Fibroblast of mammary gland (primary cell): ENCODE measurements around the gene NFATC4.
A peak's percentile ranks its signal among the peaks of the same experiment; 100 is the strongest.

Source experiments
- DNase-seq: peaks from one replicate; pipeline ENCODE4 v3.0.0-alpha.2; 2010; ENCODE audit warnings: low read depth
- H3K4me3 ChIP-seq: 2 replicates; pipeline ENCODE4 v1.5.1; 2011; ENCODE audit warnings: low read depth, mild to moderate bottlenecking, low read length, moderate library complexity; ENCODE audit not compliant: control insufficient read depth
- TF ChIP-seq, protein P1 (sequence below): conservative IDR thresholded peaks from 2 replicates; pipeline ENCODE4 v1.5.1; 2011; ENCODE audit warnings: low read depth, low read length, inconsistent platforms; ENCODE audit not compliant: control insufficient read depth, insufficient read depth

The NFATC4 gene

DNA sequence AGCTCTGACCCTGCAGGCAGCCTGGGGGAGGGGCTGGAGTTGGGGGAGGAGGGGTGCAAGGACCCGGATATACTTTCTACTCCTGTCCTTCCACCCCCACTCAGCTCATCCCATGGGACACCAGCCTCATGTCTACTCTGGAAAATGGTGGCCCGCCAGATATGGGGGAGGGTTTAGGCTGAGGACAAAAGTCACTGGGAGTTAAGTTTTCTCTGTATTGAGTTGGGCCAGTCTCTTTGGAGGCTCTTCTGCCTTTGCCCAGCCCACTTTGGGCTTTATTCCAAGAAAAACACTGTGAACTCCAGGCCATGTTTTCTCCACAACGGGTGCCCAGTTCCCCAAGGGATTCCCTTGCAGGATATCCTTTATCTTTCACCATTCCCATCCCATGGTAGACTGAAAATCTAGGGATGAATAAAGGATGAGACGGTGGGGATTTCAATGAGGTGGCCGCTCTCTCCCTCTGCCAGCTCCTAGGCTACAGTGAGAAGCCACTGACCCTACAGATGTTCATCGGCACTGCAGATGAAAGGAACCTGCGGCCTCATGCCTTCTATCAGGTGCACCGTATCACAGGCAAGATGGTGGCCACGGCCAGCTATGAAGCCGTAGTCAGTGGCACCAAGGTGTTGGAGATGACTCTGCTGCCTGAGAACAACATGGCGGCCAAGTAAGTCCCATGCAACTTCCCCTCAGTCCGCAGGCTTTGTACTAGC is 4.9 kb downstream of the NFATC4 start:
- TF ChIP-seq, protein P1, sequence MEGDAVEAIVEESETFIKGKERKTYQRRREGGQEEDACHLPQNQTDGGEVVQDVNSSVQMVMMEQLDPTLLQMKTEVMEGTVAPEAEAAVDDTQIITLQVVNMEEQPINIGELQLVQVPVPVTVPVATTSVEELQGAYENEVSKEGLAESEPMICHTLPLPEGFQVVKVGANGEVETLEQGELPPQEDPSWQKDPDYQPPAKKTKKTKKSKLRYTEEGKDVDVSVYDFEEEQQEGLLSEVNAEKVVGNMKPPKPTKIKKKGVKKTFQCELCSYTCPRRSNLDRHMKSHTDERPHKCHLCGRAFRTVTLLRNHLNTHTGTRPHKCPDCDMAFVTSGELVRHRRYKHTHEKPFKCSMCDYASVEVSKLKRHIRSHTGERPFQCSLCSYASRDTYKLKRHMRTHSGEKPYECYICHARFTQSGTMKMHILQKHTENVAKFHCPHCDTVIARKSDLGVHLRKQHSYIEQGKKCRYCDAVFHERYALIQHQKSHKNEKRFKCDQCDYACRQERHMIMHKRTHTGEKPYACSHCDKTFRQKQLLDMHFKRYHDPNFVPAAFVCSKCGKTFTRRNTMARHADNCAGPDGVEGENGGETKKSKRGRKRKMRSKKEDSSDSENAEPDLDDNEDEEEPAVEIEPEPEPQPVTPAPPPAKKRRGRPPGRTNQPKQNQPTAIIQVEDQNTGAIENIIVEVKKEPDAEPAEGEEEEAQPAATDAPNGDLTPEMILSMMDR: no peak
- DNase-seq: peak; percentile 71
- H3K4me3 ChIP-seq: no peak overlapping the region

DNA sequence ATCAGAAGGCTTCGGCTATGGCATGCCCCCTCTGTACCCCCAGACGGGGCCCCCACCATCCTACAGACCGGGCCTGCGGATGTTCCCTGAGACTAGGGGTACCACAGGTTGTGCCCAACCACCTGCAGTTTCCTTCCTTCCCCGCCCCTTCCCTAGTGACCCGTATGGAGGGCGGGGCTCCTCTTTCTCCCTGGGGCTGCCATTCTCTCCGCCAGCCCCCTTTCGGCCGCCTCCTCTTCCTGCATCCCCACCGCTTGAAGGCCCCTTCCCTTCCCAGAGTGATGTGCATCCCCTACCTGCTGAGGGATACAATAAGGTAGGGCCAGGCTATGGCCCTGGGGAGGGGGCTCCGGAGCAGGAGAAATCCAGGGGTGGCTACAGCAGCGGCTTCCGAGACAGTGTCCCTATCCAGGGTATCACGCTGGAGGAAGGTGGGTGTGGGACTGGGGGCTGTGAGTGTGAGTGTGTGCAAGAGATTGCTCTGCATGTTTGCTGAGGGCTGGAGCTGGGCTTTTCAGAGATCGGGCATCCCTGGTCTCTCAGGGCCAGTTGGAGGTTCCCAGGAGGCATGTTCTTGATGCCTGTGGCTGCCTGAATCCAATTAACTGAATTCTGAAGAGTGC is 8.6 kb downstream of the NFATC4 start:
- DNase-seq: no peak
- no peak overlapping the region for H3K4me3 ChIP-seq
- TF ChIP-seq, protein P1: no peak

DNA sequence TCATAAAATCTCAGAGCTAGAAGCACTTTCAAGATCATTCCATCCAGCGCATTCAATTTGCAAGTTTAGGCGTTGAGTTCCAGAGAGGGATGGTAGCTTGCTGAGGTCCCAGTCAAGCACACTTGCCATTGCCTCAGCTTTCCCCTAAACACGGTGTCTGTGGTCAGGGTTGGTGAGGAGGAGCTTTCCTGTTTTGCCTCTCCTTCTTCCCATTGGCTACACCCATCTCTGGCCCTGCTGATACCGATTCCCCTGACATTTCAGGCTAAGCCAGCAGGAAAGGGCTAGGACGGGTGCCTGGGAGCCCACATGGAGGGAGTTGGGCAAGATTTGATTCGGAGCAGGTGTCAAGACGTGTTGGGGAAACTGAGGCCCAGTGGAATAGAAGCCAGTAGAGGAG is 9.1 kb downstream of the NFATC4 start:
- H3K4me3 ChIP-seq: no peak overlapping the region
- no peak for DNase-seq
- TF ChIP-seq, protein P1: no peak

- H3K4me3 ChIP-seq: no peak overlapping the region
- TF ChIP-seq, protein P1: no peak
- DNase-seq: no peak
These were observed 9.7 kb downstream of the NFATC4 start for GRCh38 chr14:24377657-24378056.

- DNase-seq: no peak
- TF ChIP-seq, protein P1: no peak
- H3K4me3 ChIP-seq: no peak overlapping the region
These were observed 10.3 kb downstream of the NFATC4 start for GRCh38 chr14:24378327-24378726.

DNA sequence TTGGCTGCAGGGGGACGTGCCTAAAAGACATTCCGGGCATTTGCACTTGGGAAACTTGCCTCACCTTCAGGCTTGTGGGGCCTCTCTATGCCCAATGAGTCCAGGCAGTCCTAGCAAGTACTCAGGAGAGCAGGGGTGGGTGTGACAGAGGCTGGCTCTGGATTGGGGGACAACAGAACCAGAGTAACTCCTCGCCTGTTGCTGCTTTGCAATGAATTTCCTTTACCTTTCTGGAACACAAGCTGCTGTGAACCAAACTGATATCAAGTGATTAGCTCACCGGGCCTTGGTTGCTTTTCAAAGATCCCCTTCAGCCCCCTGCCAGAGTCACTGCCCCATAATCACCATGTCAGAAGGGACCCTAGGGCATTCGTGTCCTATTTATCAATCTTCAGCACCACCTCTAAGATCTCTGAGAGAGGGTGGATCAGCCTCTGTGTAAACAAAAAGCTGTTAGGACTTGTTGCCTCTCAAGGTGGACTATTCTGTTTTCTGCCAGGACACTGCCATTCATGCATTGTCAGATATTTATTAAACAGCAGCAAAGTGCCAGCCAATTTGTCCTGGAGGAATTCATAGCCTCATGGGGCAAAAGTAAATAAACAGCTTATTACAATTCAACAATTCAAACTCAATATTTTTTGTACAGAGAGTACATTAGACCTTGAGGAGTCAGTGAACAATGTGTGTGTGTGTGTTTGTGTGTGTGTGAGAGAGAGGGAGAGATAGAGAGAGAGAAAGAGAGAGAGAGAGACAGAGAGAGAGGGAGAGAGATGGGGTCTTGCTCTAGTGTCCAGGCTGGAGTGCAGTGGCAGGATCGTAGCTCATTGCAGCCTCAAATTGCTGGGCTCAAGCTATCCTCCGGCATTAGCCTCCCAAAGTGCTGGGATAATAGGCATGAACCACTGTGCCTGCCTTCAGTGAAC is 11.3 kb downstream of the NFATC4 start:
- no peak for DNase-seq
- TF ChIP-seq, protein P1: no peak
- H3K4me3 ChIP-seq: no peak overlapping the region
